AG09319 (cell line): ENCODE results near the gene AGAP1.

Experiments used
- DNase-seq: peaks from one replicate; pipeline ENCODE4 v3.0.0-alpha.2; 2010; ENCODE audit warnings: low read depth; ENCODE audit errors: extremely low read depth
- TF ChIP-seq, protein P1 (sequence below): IDR thresholded peaks from 2 replicates; pipeline ENCODE4 v1.5.1; 2011; ENCODE audit warnings: low read depth, mild to moderate bottlenecking, inconsistent platforms, low read length, moderate library complexity

The AGAP1 gene

DNA sequence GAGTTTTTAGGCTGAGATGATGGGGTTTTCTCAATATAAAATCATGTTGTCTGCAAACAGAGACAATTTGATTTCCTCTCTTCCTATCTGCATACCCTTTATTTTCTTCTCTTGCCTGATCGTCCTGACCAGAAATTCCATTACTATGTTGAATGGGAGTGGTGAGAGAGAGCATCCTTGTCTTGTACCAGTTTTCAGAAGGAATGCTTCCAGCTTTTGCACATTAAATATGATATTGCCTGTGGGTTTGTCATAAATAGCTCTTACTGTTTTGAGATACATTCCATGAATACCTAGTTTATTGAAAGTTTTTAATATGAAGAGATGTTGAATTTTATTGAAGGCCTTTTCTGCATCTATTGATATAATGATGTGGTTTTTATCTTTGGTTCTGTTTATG lies 492.5 kb downstream of the AGAP1 start:
- TF ChIP-seq, protein P1, sequence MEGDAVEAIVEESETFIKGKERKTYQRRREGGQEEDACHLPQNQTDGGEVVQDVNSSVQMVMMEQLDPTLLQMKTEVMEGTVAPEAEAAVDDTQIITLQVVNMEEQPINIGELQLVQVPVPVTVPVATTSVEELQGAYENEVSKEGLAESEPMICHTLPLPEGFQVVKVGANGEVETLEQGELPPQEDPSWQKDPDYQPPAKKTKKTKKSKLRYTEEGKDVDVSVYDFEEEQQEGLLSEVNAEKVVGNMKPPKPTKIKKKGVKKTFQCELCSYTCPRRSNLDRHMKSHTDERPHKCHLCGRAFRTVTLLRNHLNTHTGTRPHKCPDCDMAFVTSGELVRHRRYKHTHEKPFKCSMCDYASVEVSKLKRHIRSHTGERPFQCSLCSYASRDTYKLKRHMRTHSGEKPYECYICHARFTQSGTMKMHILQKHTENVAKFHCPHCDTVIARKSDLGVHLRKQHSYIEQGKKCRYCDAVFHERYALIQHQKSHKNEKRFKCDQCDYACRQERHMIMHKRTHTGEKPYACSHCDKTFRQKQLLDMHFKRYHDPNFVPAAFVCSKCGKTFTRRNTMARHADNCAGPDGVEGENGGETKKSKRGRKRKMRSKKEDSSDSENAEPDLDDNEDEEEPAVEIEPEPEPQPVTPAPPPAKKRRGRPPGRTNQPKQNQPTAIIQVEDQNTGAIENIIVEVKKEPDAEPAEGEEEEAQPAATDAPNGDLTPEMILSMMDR: no peak
- DNase-seq: no peak

DNA sequence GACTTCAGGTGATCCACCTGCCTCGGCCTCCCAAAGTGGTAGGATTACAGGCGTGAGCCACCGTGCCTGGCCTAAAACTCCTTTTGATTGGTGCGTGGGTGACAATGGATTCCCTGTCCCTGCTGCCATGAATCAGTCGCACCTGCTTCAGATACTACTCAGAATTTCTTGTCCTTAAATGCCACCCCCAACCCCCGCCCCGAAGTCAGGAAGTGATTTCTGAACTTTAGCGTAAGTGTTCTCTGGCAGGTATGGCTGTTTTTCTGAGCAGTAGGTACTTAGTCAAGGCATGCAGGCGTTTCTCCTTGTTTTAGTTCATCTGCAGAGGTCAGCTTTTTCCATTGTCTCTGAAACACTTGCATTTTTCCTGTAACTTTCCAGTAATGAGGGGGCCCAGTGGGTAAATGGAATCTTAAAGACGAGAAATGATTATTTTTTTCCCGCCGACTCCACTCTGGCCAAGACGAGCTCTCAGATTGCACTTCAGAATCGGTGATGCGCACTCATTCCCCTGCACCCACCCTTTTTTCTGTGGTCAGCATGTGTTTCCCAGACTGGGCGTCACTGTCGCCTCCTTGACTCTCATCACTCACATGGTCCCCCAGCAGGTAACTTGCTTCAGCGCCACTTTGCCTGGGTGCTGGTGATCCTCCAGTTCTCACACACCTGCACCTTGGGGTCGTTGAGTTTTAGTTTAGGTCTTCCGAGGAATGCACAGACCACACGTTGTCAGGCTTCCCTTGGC lies 494.6 kb downstream of the AGAP1 start:
- TF ChIP-seq, protein P1: no peak
- DNase-seq: no peak

DNA sequence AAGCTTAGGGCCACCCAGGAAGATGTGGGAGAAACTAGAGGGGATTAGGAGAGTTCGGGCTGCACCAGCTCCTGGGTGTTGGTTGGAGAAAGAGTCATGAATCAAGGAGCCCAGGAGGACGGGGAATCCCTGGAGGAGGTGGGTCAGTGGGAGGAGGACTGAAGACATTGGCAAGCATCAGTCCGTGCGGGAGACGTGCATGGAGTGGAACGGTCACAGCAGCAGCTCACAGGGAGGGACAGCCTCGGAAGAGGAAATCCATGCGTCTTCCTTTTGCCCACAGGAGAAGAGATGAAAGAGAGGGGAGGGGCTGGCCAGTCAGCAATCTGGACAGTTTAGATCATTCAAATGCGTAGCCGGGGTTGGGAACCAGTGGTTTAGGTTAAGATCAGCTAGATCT lies 495.7 kb downstream of the AGAP1 start:
- TF ChIP-seq, protein P1: no peak

DNA sequence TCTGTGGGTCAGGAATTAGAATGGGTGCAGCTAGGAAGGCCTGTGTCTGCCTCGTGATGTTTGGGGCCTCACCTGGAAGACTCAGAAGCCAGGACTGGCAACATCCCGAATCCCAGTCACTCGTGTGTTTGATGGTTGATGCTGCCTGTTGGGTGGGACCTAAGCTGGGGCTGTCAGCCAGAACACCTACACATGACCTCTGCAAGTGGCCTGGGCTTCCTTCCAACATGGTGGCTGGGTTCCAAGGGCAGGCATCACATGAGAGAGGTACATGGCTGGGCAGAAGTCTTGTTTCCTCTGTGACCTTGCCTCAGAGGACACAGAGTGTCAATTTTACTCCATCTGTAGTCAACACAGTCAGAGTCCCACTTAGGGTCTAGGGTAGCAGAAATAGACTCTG lies 496.5 kb downstream of the AGAP1 start:
- DNase-seq: no peak
- TF ChIP-seq, protein P1: no peak

More for the DNA sequence above, 495.7 kb downstream of the AGAP1 start:
- no peak for DNase-seq

DNA sequence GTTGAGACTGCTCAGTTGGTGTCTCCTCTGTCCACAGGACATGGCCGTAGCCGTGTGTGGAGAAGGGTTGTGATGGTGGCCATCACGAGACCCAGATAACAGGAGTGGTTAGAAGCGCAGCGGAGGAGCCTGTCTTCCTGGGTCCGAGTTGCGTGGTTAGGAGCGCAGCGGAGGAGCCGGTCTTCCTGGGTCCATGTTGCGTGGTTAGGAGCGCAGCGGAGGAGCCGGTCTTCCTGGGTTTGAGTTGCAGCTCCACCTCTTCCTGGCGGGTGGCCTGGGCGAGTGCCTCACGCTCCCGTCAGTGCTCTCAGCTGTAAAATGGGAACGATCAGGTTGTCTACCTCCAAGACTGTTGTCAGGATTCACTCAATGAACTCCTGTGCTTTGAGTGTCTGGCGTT lies 498.2 kb downstream of the AGAP1 start:
- TF ChIP-seq, protein P1: no peak
- DNase-seq: no peak

DNA sequence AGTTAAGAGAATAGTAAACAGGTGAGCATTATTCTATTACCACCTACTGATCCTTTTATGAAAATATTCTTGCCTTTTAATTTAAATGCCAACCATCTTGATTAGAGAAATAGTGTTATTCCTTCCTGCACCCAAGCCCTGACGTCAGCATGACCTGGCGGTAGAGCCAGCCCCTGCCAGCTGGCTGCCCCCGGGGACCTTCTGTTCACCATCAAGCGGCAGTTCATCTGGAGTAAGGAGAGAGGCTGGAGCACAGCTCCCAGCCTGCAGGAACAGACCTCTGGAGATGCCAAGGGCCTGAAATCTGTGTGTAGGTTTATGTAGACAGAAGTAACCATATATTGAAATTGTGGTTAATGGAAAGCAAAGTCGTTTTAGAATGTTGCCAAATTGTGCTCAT lies 502.6 kb downstream of the AGAP1 start:
- TF ChIP-seq, protein P1: no peak
- no peak for DNase-seq

DNA sequence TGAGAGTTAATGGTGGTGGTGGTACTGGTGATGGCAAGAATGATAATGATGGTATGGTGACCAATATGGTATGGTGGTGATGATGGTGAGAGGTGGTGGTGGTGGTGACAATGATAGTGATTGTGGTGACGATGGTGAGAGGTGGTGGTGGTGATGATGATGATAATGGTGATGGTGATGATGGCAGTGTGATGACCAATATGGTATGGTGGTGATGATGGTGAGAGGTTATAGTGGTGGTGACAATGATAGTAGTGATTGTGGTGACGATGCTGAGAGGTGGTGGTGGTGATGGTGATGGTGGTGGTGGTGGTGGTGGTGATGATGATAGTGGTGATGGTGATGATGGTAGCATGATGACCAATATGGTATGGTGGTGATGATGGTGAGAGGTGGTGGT lies 505.2 kb downstream of the AGAP1 start:
- TF ChIP-seq, protein P1: no peak
- DNase-seq: no peak
